HG03175 (cell line): ENCODE results near the gene SYCP2.

ENCODE experiments used
- ATAC-seq: cut with Tn5 transposase; IDR thresholded peaks from one replicate; pipeline ENCODE4 v1.9.1; 2021; ENCODE audit warnings: mild to moderate bottlenecking, moderate library complexity; ENCODE audit not compliant: unreplicated experiment

The SYCP2 gene

GRCh38 chr20:59845472-59845871 is 88.0 kb downstream of the SYCP2 start:
- no peak for ATAC-seq

DNA sequence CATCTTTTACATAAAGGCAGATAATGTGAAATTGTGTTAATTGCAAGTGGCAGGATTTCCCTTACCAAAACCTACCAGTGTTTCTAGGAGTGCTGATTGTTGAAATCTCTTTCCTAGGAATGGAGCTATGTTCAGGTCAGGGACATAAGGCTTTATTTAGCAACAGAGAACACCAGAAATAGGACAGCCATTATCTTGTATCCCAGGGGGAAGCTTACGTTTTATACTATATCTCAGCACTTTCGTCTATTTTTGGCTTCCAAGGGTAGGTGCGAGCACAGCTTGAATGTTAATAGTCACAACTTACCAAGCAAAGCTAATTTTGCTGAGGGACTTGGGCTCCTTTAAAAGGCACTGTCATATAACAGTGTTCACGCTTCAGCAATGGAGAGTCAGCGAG is 94.0 kb downstream of the SYCP2 start:
- no peak for ATAC-seq

- ATAC-seq, result peak; percentile 74
These were observed 95.6 kb downstream of the SYCP2 start for GRCh38 chr20:59837623-59838394.

DNA sequence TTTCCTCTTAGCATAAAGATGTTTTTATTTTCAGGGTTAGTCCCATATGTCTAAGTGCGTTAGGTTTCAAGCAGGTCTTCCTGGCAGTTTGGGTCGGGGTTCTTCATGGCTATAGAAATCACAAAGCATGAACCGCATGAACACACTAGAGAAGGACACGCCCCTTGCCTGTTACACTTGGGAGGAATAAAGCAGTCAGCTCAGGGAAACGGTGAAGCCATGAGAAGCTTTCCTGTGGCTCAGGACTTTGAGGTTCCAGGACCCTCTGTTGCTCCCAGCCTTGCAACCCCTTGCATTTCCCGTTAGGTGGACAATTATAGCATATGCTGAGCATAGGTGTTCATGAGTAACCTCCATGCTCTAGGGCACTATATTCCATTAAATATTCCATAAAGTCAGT is 96.7 kb downstream of the SYCP2 start:
- no peak for ATAC-seq

DNA sequence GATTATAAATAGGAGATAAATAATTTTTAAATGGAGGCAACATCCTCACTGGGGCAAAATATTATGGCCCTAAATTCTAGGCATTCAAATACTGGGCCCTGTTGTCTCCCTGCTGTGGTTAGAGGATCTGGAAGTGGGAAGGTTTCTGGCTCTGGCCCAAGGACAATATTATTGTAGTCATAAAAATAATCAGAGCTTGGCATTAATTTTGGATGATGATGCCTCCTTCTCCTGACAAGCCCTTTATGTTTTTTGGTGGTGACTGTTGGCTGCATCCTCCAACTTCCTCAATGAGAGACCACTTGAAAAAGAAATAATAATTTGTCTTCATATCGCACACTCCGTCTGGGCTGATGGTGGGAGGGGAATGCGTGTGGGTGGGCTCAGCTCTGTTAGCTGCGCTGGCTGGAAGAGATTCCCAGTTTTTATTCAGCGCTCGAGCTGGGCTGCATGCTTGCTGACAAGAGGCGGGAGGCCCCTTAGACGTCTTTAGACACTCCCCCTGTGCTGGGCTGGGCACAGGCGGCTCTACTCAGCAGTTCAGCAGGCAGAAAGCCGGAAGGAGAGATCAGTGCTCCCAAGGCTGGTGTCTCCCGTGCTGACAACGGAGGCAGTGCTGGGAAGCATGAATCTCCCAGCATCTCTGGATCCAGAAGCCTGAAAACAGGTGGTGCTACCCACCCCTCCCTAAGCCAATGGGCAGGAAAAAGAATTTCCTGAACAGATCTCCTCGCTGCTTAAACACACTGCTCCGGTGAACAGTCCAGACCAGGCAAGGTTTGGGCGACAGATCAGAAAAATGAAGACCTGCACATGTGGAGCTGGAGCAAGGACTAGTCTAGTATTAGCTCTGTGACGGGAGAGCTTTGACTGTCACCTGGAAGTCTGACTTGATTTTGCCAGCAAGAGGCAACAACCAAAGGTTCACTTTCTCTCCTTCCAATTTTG is 97.7 kb downstream of the SYCP2 start:
- no peak for ATAC-seq

DNA sequence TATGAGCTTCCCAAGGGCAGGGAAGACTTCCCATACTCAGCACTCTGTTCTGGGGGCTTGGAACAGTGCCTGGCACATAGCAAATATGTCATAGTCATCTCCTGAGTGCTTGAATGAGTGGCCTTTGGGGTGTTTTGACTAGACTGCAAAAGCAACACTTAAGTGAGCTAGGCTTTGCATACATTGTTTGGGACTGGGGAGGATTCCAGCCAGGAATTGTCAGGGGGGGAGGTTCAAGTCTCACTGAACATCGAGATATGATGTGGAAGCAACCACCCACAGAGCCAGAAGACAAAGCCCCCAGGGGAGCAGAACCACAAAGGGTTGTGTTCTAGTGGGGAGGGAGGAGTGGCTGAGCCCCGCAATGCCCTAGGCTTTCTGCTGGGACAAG is 98.4 kb downstream of the SYCP2 start:
- no peak for ATAC-seq

GRCh38 chr20:59832406-59833363 is 100.8 kb downstream of the SYCP2 start:
- no peak for ATAC-seq

DNA sequence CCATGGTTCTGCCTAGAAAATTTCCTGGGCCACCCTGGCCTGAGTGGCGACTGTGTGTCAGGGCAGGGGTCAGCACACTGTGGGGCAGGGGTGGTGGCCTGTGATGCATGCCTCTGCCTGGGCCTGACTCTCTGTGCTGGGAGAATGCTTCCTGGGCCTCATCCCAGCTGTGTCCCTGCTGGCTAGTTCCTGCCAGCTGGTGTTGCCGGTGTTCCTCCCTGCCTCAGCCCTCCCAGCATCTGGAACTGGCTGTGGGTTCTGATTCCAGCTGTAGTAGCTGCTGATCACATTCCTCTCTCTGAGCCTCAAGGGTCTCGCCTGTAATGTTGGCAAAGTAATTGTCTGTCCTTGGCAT is 101.5 kb downstream of the SYCP2 start:
- no peak for ATAC-seq

GRCh38 chr20:59831024-59831915 is 102.2 kb downstream of the SYCP2 start:
- ATAC-seq, result no peak

DNA sequence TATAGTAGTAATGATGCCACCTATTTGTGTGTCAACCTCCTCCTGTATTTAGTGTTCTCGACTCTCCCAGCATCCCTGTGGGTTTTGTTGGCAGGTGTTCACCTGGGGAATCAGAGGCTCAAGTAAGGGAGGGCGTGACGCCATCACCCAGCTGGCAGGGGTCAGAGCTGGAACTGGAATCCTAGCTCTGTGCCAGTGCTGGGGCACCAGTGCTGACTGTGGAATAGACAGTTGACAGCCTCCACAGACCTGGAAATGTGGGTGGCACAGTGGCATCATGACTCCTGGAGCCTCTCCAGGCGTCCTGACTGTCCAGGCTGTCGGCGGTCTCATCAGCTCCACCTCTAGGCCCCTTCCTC is 102.8 kb downstream of the SYCP2 start:
- ATAC-seq, result no peak

GRCh38 chr20:59829786-59830664 is 103.4 kb downstream of the SYCP2 start:
- no peak for ATAC-seq

DNA sequence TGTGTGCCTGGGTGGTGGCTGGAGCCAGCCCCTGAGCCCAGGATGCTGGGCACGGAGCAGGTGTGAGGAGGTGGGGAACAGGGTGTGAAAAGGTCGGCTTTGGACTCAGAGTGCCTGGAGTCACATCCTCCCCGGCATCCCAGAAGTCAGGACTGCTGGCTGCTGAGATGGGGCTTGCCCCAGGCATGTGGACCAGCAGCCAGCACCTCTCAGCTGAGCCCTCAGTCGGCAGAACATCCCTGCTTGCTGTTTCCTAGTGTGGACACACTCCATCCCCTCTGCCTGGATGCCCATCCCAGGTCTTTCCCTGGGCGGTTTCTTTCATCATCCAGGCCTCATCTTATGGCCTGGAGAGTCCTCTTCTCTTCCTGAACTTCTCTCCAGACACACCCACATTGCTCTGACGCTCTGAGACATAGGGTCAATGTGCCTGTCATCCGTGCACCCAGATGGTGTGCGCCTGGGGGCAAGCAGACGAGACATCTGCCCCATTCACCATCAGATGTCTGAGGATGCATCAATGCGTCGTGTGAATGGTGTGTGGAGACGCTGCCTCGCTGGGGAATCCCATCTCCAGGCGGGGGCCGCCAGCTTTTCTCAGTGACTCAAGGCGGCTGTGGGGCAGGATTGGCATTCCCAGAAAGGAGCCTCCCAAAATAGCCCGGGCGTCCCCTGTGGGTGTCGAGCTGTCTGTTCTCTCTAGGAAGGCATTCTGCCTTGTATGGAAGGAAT is 104.2 kb downstream of the SYCP2 start:
- no peak for ATAC-seq

GRCh38 chr20:59828125-59829053 is 105.0 kb downstream of the SYCP2 start:
- ATAC-seq, result no peak

DNA sequence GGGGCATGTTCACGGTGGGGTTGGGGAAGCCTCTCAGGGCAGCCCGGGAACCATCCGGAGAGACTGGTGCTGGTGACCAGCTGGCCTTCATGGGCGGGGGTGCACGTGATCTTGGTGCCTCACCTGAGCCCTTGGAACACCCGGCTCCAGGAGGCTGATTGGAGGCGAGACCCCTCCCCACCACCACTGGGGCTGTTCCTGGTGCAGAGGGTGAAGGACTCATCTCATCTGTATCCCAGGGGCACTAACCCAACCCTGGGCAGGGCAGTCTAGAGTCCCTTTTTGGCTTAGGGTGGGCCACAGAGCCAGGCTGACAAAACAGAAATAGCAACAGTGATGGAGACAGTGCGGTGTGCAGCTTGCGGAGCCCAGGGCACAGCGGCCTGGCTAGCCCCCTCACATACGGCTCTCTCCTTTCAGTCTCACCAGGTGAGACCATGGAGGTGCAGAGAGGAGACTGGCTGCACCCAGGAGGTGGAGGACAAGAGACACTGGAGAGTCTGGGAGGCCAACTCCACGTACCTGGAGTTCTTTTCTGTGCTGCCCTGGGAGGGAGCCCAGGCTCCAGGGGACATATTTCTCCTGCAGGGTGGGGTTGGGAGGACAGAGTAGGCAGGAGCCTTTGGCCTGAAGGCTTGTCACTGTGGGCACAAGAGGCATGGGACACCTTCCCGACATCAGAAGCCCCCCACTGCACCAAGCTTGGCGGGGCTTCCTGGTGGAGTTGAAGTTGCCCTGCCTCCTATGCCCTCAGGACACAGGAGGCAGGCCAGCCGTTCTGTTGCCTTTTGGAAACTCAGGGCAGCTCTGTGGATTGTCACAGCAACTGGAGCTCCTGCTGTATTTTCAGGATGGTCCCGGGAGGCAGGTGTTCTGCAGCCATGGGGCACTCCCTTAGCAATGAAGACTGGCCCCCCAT is 106.0 kb downstream of the SYCP2 start:
- ATAC-seq, result no peak

GRCh38 chr20:59825944-59826759 is 107.3 kb downstream of the SYCP2 start:
- no peak for ATAC-seq

DNA sequence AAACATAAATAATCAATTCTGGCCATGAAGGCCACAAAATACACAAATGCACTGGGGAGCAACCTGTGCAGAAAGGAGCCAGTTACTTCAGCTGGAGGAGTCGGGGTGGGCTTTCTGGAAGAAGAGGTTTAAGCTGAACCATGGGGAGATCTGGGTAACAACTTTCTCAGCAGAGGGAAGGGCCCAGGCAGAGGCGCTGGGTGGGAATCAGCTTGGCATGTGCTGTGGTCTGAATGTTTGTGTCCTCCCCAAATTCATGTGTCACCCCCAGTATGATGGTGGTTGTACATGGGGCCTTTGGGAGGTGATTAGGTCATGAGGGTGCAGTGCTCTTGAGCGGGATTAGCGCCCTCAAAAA is 107.9 kb downstream of the SYCP2 start:
- ATAC-seq, result no peak
